T-helper 17 cell (primary cell): Measurements from ENCODE around the gene NDUFS8. TPM values are rescaled to one million over a fixed set of nuclear protein-coding genes. Genes with fewer than 3 reads are reported as not detected.
"Not testable (repeated sequence)": the region's sequence is repeated elsewhere in the genome, so short reads cannot be mapped to it uniquely, and the experiment has no call there.

Source experiments
- ATAC-seq: fragments of 150-1000 bp; cut with Tn5 transposase; 2 replicates; pipeline ENCODE4 v1.10.0; 2021; ENCODE audit warnings: mild to moderate bottlenecking, moderate library complexity
- DNase-seq, 3 donors: peaks; one replicate each; pipeline versions ENCODE4 v3.0.0 to v3.0.0-alpha.2; 2020 to 2021
- H3K9me3 ChIP-seq: one replicate; pipeline ENCODE4 v1.7.0; 2013; ENCODE audit warnings: low read length, mild to moderate bottlenecking; ENCODE audit not compliant: control insufficient read depth, poor library complexity, severe bottlenecking
- H3K27ac Mint-ChIP-seq: one replicate; pipeline ENCODE4 v1.8.0; 2022; ENCODE audit warnings: mild to moderate bottlenecking, moderate library complexity, mixed read lengths
- H3K27me3 Mint-ChIP-seq: one replicate; pipeline ENCODE4 v1.8.0; 2022; ENCODE audit warnings: mixed read lengths
- H3K36me3 Mint-ChIP-seq: one replicate; pipeline ENCODE4 v1.8.0; 2022; ENCODE audit warnings: low read depth, mixed read lengths
- H3K4me1 Mint-ChIP-seq: one replicate; pipeline ENCODE4 v1.8.0; 2022; ENCODE audit warnings: mild to moderate bottlenecking, mixed read lengths
- H3K4me3 Mint-ChIP-seq: one replicate; pipeline ENCODE4 v1.8.0; 2022; ENCODE audit warnings: mild to moderate bottlenecking, moderate library complexity, mixed read lengths
- total RNA-seq, 4 donors: library from RNA in 2 of 4; stranded (reverse) in 2 of 4; gene quantifications; one replicate each; pipeline ENCODE4 v1.2.3 and lab custom pipeline; 2022 to 2026

NDUFS8 gene
- 10 to 100 TPM; 59.5 to 64.2 TPM for total RNA-seq
- total RNA-seq (lab: John Stamatoyannopoulos, UW), result 24.6 to 52.0 reads per million in 2 donors

DNA sequence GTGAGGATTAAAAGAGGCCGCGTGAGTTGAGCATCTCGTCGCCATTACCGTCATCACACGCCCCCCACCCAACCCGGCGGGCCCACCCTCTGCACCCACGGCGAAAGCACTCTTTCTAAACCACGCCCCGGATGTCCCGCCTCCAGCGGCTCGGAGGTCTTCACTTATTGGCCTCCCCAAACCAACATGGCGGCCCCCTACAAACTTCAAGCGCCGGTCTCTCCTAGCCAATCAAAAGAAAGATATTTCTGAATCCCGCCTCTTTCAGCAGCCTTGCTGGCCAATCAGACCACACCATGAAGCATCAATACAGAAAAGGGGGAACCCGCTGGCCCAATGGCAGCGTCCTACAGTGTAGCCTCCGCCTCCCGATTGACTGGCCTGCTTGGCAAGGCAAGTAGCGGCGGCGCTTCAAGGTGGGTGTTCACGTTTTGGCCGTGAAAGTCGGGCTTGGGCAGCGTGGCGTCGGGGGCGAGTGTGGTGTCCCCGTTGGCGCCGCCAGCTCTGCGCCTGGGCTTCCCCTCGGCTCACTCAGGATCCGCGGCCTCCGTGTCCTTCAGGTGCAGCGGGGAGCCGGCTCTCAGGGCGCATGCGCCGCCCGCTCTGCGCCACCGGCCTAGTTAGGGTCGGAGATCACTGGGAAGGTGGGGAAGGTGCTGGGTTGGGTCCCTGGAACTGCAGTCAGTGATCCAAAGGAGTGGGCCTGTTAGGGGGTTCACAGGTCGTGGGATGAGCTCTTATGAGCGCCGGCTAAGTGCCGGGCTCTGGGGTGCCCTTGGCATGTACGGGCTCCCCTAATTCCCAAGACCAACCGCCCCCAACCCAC, at the start of gene NDUFS8:
Gene NDUFS8 (plus strand): TSS at position 364 of the 826 bp plus-strand sequence. CDS start 1,471 bp downstream, outside the sequence.
- Mint-ChIP-seq H3K4me1 (peaks cover 15% of the 10 kb centered on the region), H3K4me3 (peak within 1 kb of the TSS; percentile 97)

GRCh38 chr11:67981226-67981625, 49.3 kb upstream of the NDUFS8 start:
- H3K4me1 Mint-ChIP-seq, result not testable (repeated sequence)

More for the DNA sequence above, at the start of gene NDUFS8:
- Mint-ChIP-seq H3K36me3 (peaks cover 3% of the 10 kb centered on the region), H3K27me3 (no peaks in the 10 kb centered on the region), H3K27ac (peak within 1 kb of the TSS; percentile 96)
- peak; percentile 97 for ATAC-seq
- no peaks in the 10 kb centered on the region for H3K9me3 ChIP-seq
- DNase-seq, result peak; percentile 91 to 94 (median 92)

GRCh38 chr11:67982255-67982857, 48.1 kb upstream of the NDUFS8 start:
- Mint-ChIP-seq H3K27me3 (peaks cover 31% of the 10 kb centered on the region), H3K27ac (peak overlapping the region; percentile 16)
- not testable (repeated sequence) for H3K4me3 Mint-ChIP-seq, H3K4me1 Mint-ChIP-seq, H3K36me3 Mint-ChIP-seq, H3K9me3 ChIP-seq, ATAC-seq, DNase-seq

More at GRCh38 chr11:67981226-67981625, 49.3 kb upstream of the NDUFS8 start:
- Mint-ChIP-seq H3K27me3 (peaks cover 38% of the 10 kb centered on the region), H3K27ac (peak overlapping the region; percentile 16)
- H3K36me3 Mint-ChIP-seq, ATAC-seq, DNase-seq, H3K4me3 Mint-ChIP-seq, H3K9me3 ChIP-seq: not testable (repeated sequence)

- Mint-ChIP-seq H3K27me3 (peaks cover 20% of the 10 kb centered on the region), H3K36me3 (no peaks in the 10 kb centered on the region), H3K4me1 (no peaks in the 10 kb centered on the region), H3K4me3 (no peak overlapping the region), H3K27ac (no peak overlapping the region)
- DNase-seq, result no peak
- H3K9me3 ChIP-seq, result no peaks in the 10 kb centered on the region
- no peak for ATAC-seq
Observed at GRCh38 chr11:67983951-67984350, 46.5 kb upstream of the NDUFS8 start.

DNA sequence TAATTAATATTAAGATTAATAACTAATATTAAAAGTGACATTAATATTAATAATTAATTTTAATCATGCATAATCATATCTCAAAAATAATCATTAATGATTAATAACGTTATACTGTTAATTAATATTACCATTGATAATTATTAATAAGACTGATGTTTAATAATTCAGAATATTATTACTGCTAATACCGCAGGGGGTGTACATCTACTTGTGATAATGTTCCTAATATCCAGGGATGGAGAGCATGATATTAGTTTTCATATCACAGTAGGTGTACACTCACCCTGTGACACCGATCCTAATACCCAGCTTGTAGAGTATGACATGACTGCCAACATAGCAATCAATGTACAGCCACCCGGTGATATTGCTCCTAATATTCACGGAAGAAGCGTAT, 45.2 kb upstream of the NDUFS8 start:
- H3K4me3 Mint-ChIP-seq, H3K9me3 ChIP-seq, H3K4me1 Mint-ChIP-seq, DNase-seq, ATAC-seq, H3K27ac Mint-ChIP-seq, H3K36me3 Mint-ChIP-seq: not testable (repeated sequence)
- H3K27me3 Mint-ChIP-seq, result peaks cover 14% of the 10 kb centered on the region

DNA sequence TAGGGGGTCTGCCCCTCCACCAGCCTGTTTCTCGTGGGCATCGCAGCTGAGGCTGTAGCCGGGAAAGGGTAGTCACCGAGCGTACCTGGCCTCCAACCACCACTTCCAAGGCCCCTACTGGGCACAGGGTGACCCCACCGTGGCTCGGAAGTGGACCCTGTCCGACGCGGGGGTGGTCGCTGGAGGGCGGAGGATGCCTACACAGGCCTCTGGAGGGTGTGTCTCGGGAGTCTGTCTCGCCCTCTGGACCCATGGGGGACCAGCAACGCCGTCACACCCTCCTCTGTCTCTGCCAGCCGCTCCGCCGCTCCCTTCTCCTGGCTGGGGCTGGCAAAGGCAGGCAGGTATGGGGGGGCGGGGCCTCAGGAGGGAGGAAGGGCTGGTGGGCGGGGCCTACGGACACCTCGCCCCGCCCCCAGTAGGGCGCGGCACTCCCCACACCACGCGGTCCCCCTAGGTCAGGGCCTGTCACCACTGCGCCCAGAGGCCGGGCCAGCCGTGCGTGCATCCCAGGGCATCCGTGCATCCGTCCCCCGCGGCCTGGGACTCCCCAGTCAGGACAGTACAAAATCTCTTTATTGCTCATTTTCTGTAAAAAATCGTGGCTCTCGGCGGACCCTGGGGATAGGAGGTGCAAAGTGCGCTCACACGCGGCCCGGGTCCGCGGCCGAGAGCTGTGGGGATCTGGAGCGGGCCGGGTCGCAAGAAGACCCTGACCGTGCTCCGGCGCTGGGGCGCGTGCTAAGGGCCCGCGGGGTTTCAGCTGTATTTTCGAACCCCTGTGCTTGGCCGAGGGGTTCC, 39.7 kb upstream of the NDUFS8 start:
- not testable (repeated sequence) for H3K27me3 Mint-ChIP-seq, H3K4me1 Mint-ChIP-seq, ATAC-seq, H3K36me3 Mint-ChIP-seq, H3K9me3 ChIP-seq, H3K27ac Mint-ChIP-seq, DNase-seq, H3K4me3 Mint-ChIP-seq

DNA sequence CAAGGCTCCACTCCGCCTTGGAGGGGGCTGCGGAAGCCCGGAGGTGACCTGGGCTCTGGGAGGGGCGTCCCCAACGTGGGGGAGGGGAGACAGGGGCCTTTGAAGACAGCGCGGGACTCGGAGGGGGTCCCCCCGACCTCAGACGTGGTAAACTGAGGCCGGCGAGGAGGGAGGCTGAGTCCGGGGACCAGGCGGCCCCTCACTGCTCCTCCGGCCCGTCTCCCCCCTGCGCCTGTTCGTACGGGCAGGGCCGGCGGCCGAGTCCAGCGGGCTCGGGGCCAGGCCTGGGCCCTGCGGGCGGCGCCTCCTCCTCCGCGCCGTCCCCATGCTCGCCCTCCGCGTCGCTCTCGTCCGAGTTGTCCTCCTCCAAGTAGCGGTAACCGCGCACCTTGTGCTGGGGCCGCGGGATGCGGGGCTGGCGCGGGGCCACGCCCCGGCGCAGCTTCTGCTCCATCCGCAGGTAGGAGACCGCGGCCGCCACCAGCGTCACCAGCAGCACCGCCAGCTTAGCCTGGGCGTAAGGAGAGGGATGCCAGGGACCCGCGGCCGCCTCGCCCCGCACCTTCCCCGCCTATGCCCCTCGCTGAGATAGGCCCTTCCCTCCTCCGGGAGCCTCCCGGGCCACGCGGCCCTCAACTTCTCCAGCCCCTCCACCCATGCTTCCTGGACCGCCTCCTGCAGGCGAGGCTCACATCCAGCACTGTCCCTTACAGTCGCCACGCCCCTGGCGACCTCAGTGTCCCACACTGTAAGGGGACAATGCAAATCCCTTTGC, 38.9 kb upstream of the NDUFS8 start:
- not testable (repeated sequence) for DNase-seq, H3K4me1 Mint-ChIP-seq, H3K27ac Mint-ChIP-seq, H3K9me3 ChIP-seq, ATAC-seq, H3K36me3 Mint-ChIP-seq, H3K27me3 Mint-ChIP-seq, H3K4me3 Mint-ChIP-seq

DNA sequence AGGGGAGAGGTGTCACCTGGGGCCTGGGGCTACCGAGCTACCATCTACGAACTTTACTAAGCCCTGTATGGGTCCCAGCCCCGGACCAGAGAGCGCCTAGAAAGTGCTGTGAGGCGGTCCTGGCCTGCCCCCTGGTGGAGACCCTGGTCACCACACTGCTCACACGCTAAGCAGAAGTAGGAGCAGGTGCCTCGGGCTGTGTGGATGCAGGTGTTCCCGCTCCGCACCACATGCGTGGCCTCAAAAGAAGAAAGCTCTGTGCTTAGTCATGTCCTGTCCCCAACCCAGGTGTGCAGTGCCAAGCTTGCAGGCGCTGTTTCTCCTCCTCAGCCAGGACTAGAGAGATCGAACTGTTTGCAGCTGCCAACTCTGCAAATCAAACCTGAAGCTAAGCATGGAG, 36.7 kb upstream of the NDUFS8 start:
- H3K4me1 Mint-ChIP-seq, result peaks cover 24% of the 10 kb centered on the region
- H3K27ac Mint-ChIP-seq, H3K27me3 Mint-ChIP-seq, ATAC-seq, H3K9me3 ChIP-seq, H3K36me3 Mint-ChIP-seq, H3K4me3 Mint-ChIP-seq: not testable (repeated sequence)
- DNase-seq, result peak in 2 of 3 donors; percentile 19 to 33

DNA sequence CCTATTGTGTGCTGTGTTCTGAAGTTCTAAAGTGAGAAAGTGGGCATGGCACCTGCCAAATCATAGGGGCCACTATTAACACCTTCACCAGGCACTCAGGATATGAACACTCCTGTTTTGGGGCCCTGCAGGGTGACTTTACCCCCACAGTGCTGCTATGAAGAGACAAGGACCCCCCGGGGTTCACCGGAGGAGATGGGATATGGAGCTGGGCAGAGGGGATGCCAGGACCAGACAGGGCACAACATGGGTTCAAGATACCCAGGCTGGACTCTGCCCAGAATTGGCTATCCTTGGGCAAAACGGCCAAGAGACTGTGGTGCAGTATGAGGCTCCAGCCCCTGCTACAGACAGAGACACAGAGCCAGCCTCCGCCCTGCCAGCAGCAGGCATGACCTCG, 36.1 kb upstream of the NDUFS8 start:
- not testable (repeated sequence) for H3K27ac Mint-ChIP-seq, DNase-seq, H3K4me3 Mint-ChIP-seq, ATAC-seq, H3K36me3 Mint-ChIP-seq, H3K27me3 Mint-ChIP-seq, H3K9me3 ChIP-seq
- peaks cover 24% of the 10 kb centered on the region for H3K4me1 Mint-ChIP-seq

DNA sequence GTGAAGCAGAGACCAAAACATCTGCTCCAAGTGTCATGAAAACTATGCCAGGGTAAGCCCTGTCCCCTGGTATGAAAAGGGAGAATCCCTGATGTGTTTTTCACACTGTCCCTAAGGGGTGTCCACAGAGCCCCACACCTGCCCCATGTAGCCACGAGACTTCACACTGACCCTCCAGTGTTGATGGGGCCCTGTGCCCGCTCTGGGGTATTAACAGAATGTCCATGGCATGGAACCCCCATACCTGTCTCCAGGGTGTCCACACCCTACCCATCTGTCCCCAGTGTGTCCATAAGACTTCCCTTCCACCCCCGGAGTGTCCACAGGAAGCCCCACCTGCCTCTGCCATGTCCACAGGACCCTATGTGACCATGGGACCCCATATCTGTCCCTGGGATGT, 35.4 kb upstream of the NDUFS8 start:
- not testable (repeated sequence) for ATAC-seq, H3K9me3 ChIP-seq, H3K36me3 Mint-ChIP-seq, H3K4me3 Mint-ChIP-seq, H3K27me3 Mint-ChIP-seq, DNase-seq, H3K27ac Mint-ChIP-seq
- H3K4me1 Mint-ChIP-seq, result peaks cover 24% of the 10 kb centered on the region

GRCh38 chr11:67995579-67995978, 34.9 kb upstream of the NDUFS8 start:
- not testable (repeated sequence) for ATAC-seq, H3K4me3 Mint-ChIP-seq, H3K27me3 Mint-ChIP-seq, H3K36me3 Mint-ChIP-seq, H3K9me3 ChIP-seq, H3K27ac Mint-ChIP-seq, DNase-seq
- H3K4me1 Mint-ChIP-seq, result peaks cover 24% of the 10 kb centered on the region

- ATAC-seq (no peak), DNase-seq (no peak)
- Mint-ChIP-seq H3K36me3 (no peaks in the 10 kb centered on the region), H3K4me1 (peaks cover 24% of the 10 kb centered on the region), H3K27me3 (no peaks in the 10 kb centered on the region), H3K27ac (no peak overlapping the region), H3K4me3 (no peak overlapping the region)
- H3K9me3 ChIP-seq, result no peaks in the 10 kb centered on the region
Observed at GRCh38 chr11:67996051-67996450, 34.4 kb upstream of the NDUFS8 start.
